H1 (cell line): Measurements from ENCODE around the gene KIF13A. TPM values are rescaled to one million over a fixed set of nuclear protein-coding genes. Genes with fewer than 3 reads are reported as not detected.

Source experiments
- CTCF ChIA-PET: fragments of 300-600 bp; sonication (Branson Sonifier 250); formaldehyde crosslinking; loops from one replicate; lab custom pipeline; 2021; ENCODE audit not compliant: partially characterized antibody; lab: Charles Lee
- POLR2A ChIA-PET: fragments of 300-600 bp; sonication (Branson Sonifier 250); formaldehyde crosslinking; loops from one replicate; lab custom pipeline; 2021; ENCODE audit warnings: inconsistent platforms; ENCODE audit not compliant: partially characterized antibody; lab: Charles Lee
- DNase-seq, 2 experiments: peaks; one replicate each; pipeline versions ENCODE4 v3.0.0 to v3.0.0-alpha.2; 2010 to 2022; ENCODE audit warnings: low spot score in 2 of 2, low read depth in 1 of 2, mixed read lengths in 1 of 2
- FAIRE-seq: peaks from 2 replicates; lab custom pipeline; 2011; peaks lifted over from hg19 to GRCh38; lab: Jason Lieb, UNC
- H2AFZ ChIP-seq: 2 replicates; pipeline ENCODE4 v1.8.1; 2012; ENCODE audit warnings: low read length, inconsistent platforms
- H2AK5ac ChIP-seq: 2 replicates; pipeline ENCODE4 v1.6.1; 2013; ENCODE audit warnings: low read depth, low read length
- H2BK120ac ChIP-seq: replicated peaks from 2 replicates; pipeline ENCODE3; 2013; ENCODE audit warnings: low read depth, low read length, inconsistent platforms
- H2BK12ac ChIP-seq: 2 replicates; pipeline ENCODE4 v1.6.1; 2013; ENCODE audit warnings: low read depth, low read length
- H2BK15ac ChIP-seq: 2 replicates; pipeline ENCODE4 v1.6.1; 2013; ENCODE audit warnings: low read length
- H2BK20ac ChIP-seq: 2 replicates; pipeline ENCODE4 v1.6.1; 2013; ENCODE audit warnings: low read length
- H2BK5ac ChIP-seq: 2 replicates; pipeline ENCODE4 v1.6.1; 2013; ENCODE audit warnings: low read depth, low read length
- H3K14ac ChIP-seq: 2 replicates; pipeline ENCODE4 v1.6.1; 2013; ENCODE audit warnings: inconsistent platforms; ENCODE audit not compliant: insufficient read length
- H3K18ac ChIP-seq: 2 replicates; pipeline ENCODE4 v1.6.1; 2013; ENCODE audit warnings: low read length; ENCODE audit errors: extremely low read depth
- H3K23ac ChIP-seq: 2 replicates; pipeline ENCODE4 v1.6.1; 2013; ENCODE audit warnings: inconsistent platforms; ENCODE audit not compliant: insufficient read length
- H3K23me2 ChIP-seq: 2 replicates; pipeline ENCODE4 v1.6.1; 2013; ENCODE audit warnings: low read depth, low read length
- H3K27ac ChIP-seq: 2 replicates; pipeline ENCODE4 v1.6.1; 2011; ENCODE audit warnings: low read depth, low read length, inconsistent platforms
- H3K27me3 ChIP-seq, 4 experiments: replicated peaks in 1 of 4; 1 replicate in 1 of 4; 2 replicates in 3 of 4; pipeline versions ENCODE4 v1.6.1 to v1.8.1; 2011 to 2013; ENCODE audit warnings: low read length in 3 of 4, mild to moderate bottlenecking in 3 of 4, inconsistent platforms in 2 of 4, mixed read lengths in 2 of 4, moderate library complexity in 1 of 4; ENCODE audit not compliant: control insufficient read depth in 3 of 4, insufficient read depth in 3 of 4; ENCODE audit errors: extremely low read depth in 1 of 4
- H3K36me3 ChIP-seq, 4 experiments: 2 replicates each; pipeline versions ENCODE4 v1.6.1 to v1.8.1; 2011 to 2013; ENCODE audit warnings: mild to moderate bottlenecking in 4 of 4, low read length in 3 of 4, moderate library complexity in 2 of 4, control low read depth in 1 of 4, inconsistent platforms in 1 of 4; ENCODE audit not compliant: insufficient read depth in 4 of 4, control insufficient read depth in 2 of 4
- H3K4ac ChIP-seq: replicated peaks from 2 replicates; pipeline ENCODE3; 2013; ENCODE audit warnings: low read length, low read depth, mixed read lengths, inconsistent platforms; ENCODE audit not compliant: insufficient read length
- H3K4me1 ChIP-seq, 4 experiments: replicated peaks in 1 of 4; 1 replicate in 1 of 4; 2 replicates in 3 of 4; pipeline versions ENCODE4 v1.6.1 to v1.8.1; 2011 to 2013; ENCODE audit warnings: low read length in 3 of 4, inconsistent platforms in 2 of 4, mixed read lengths in 1 of 4; ENCODE audit not compliant: insufficient read depth in 4 of 4, control insufficient read depth in 3 of 4
- H3K4me2 ChIP-seq, 2 experiments: 2 replicates each; pipeline versions ENCODE4 v1.6.1 to v1.8.1; 2011 to 2013; ENCODE audit warnings: low read depth in 2 of 2, low read length in 2 of 2, control low read depth in 1 of 2, inconsistent platforms in 1 of 2, mild to moderate bottlenecking in 1 of 2; ENCODE audit not compliant: insufficient read depth in 1 of 2
- H3K4me3 ChIP-seq, 4 experiments: fragments of 200-600, 300-600 bp in 1 of 4; sonication (generic), shearing (Covaris generic), sonication (Bioruptor Twin) in 1 of 4; 2 replicates each; pipeline versions ENCODE4 v1.5.1 to v1.8.1; 2011 to 2016; ENCODE audit warnings: low read length in 4 of 4, low read depth in 3 of 4, control low read depth in 2 of 4, inconsistent platforms in 2 of 4, mild to moderate bottlenecking in 2 of 4, mixed read lengths in 1 of 4, moderate library complexity in 1 of 4; ENCODE audit not compliant: insufficient read depth in 2 of 4; ENCODE audit errors: extremely low read depth in 1 of 4
- H3K56ac ChIP-seq: replicated peaks from 2 replicates; pipeline ENCODE3; 2013; ENCODE audit warnings: low read depth, mild to moderate bottlenecking, mixed read lengths, low read length, inconsistent platforms; ENCODE audit not compliant: insufficient read length
- H3K79me1 ChIP-seq: 2 replicates; pipeline ENCODE4 v1.6.1; 2013; ENCODE audit warnings: low read depth, low read length, control low read depth
- H3K79me2 ChIP-seq, 2 experiments: 2 replicates each; pipeline versions ENCODE4 v1.6.1 to v1.8.1; 2012 to 2013; ENCODE audit warnings: low read length in 2 of 2, mild to moderate bottlenecking in 2 of 2, inconsistent platforms in 1 of 2; ENCODE audit not compliant: insufficient read depth in 2 of 2, control insufficient read depth in 1 of 2
- H3K9ac ChIP-seq, 4 experiments: replicated peaks in 1 of 4; 1 replicate in 1 of 4; 2 replicates in 3 of 4; pipeline versions ENCODE4 v1.6.1 to v1.8.1; 2011 to 2013; ENCODE audit warnings: low read depth in 3 of 4, low read length in 3 of 4, control low read depth in 2 of 4, mild to moderate bottlenecking in 2 of 4, moderate library complexity in 2 of 4, inconsistent platforms in 1 of 4; ENCODE audit errors: extremely low read depth in 1 of 4
- H3K9me3 ChIP-seq, 2 experiments: 2 replicates each; pipeline versions ENCODE4 v1.6.1 to v1.8.1; 2012 to 2013; ENCODE audit warnings: mild to moderate bottlenecking in 2 of 2, moderate library complexity in 2 of 2, control low read depth in 1 of 2, inconsistent platforms in 1 of 2, low read depth in 1 of 2, low read length in 1 of 2, mixed read lengths in 1 of 2; ENCODE audit not compliant: insufficient read depth in 2 of 2
- H4K20me1 ChIP-seq, 2 experiments: replicated peaks in 1 of 2; 2 replicates each; pipeline versions ENCODE3 to v1.8.1; 2011 to 2013; ENCODE audit warnings: inconsistent platforms in 2 of 2, low read length in 2 of 2, mild to moderate bottlenecking in 1 of 2; ENCODE audit not compliant: insufficient read depth in 2 of 2, control insufficient read depth in 1 of 2
- H4K5ac ChIP-seq: 2 replicates; pipeline ENCODE4 v1.6.1; 2013; ENCODE audit warnings: low read length, low read depth, mixed read lengths, inconsistent platforms; ENCODE audit not compliant: insufficient read length
- H4K8ac ChIP-seq: 2 replicates; pipeline ENCODE4 v1.8.0; 2013; ENCODE audit warnings: mild to moderate bottlenecking, moderate library complexity, low read length, inconsistent platforms; ENCODE audit not compliant: insufficient read depth; ENCODE audit errors: extremely low read depth
- H4K91ac ChIP-seq: replicated peaks from 2 replicates; pipeline ENCODE3; 2013; ENCODE audit warnings: low read length, mixed read lengths, inconsistent platforms; ENCODE audit not compliant: insufficient read length
- CHD1 ChIP-seq: IDR thresholded peaks from 2 replicates; pipeline ENCODE4 v1.6.1; 2012; ENCODE audit warnings: low read depth, low read length, improper control_type of control experiment
- KDM1A ChIP-seq: fragments of 200-600, 300-600 bp; sonication (generic); IDR thresholded peaks from 2 replicates; pipeline ENCODE4 v1.7.1; 2016; ENCODE audit warnings: mild to moderate bottlenecking, low read length, borderline replicate concordance
- WGBS, 2 experiments: shearing (Covaris generic) in 1 of 2; methylation state at CpG; one replicate each; pipeline versions ENCODE4 v1.1.6 to v1.1.7; 2013 to 2015; ENCODE audit warnings: low lambda C conversion rate in 2 of 2, mixed read lengths in 2 of 2, inconsistent platforms in 1 of 2, low coverage in 1 of 2, missing lambda C conversion rate in 1 of 2; ENCODE audit not compliant: insufficient replicate concordance in 2 of 2, insufficient coverage in 1 of 2, insufficient read length in 1 of 2; ENCODE audit errors: extremely low coverage in 1 of 2, missing lambda C conversion rate in 1 of 2; 5-methylcytosine and 5-hydroxymethylcytosine counted together
- polyA plus RNA-seq, 7 experiments: library from polyadenylated mRNA; depleted of rRNA in 3 of 7; stranded (reverse) in 5 of 7; unstranded in 2 of 7; fragments of >200 nt in 5 of 7; fragments of 200-250 nt in 2 of 7; gene quantifications; 1 replicate in 5 of 7; 2 replicates in 1 of 7; 4 replicates in 1 of 7; pipeline versions ENCODE4 v1.2.1 to v1.2.3, GENCODE V29; 2011 to 2013; ENCODE audit warnings: missing spikeins in 2 of 7, mixed read lengths in 2 of 7
- total RNA-seq: library from RNA; stranded (reverse); fragmentation: NEBNext Ultra II Directional; extraction: Animal tissue kit (Norgen Biotek cat#: 25700); gene quantifications from 2 replicates; pipeline ENCODE4 v1.2.1, GENCODE V29; 2021

KIF13A gene
- total and polyA plus RNA-seq, 2 of the 8 experiments (the other 6 are each of a cell fraction or from before 2014, with no cell fraction given), result 14.7 to 40.8 TPM

- Histone ChIP-seq H2BK15ac (no peak overlapping the region), H2BK12ac (no peak overlapping the region), H3K9me3 (no peaks in the 10 kb centered on the region), H3K56ac (no peak overlapping the region), H3K4ac (no peak overlapping the region), H4K91ac (no peak overlapping the region), H2BK5ac (no peak overlapping the region), H2AFZ (no peak overlapping the region), H2BK20ac (no peak overlapping the region), H3K4me1 (no peaks in the 10 kb centered on the region), H4K5ac (no peak overlapping the region), H3K4me3 (no peak overlapping the region), H2AK5ac (no peak overlapping the region), H3K9ac (no peak overlapping the region), H3K4me2 (no peak overlapping the region), H3K23me2 (no peaks in the 10 kb centered on the region), H3K36me3 (no peaks in the 10 kb centered on the region), H4K8ac (no peak overlapping the region), H3K14ac (no peak overlapping the region), H2BK120ac (no peak overlapping the region), H3K18ac (no peak overlapping the region), H4K20me1 (peaks cover 0 to 5% of the 10 kb centered on the region in 2 experiments), H3K27me3 (no peaks in the 10 kb centered on the region), H3K23ac (no peak overlapping the region), H3K27ac (no peak overlapping the region), H3K79me2 (no peaks in the 10 kb centered on the region), H3K79me1 (no peaks in the 10 kb centered on the region)
- CTCF ChIA-PET, result no interaction called here
- DNase-seq (peak in 1 of 2 experiments; percentile 7), FAIRE-seq (no peak)
- WGBS, 2 experiments, result 92% methylated on average over 6 of the region's 6 CpGs; no CpG with 5 or more reads in 1 of the 2 experiments
- TF ChIP-seq KDM1A (0 out of 2 replicates have a peak, but pooled peaks have one; percentile 32), CHD1 (no peak)
- POLR2A ChIA-PET, result no interaction called here
Measured at GRCh38 chr6:17865798-17866725, 121.4 kb downstream of the KIF13A start.
